WTC11 (cell line): ENCODE results near the gene SFMBT1. TPM values are rescaled to one million over a fixed set of nuclear protein-coding genes. Genes with fewer than 3 reads are reported as not detected.

Experiments
- ATAC-seq: fragments of 200-7000 bp; cut with Tn5 transposase; 2 replicates; pipeline ENCODE4 v1.10.0; 2021; ENCODE audit warnings: mild to moderate bottlenecking, moderate library complexity
- CTCF ChIA-PET: fragments of 300-600 bp; sonication (Branson Sonifier 250); formaldehyde crosslinking; loops from one replicate; lab custom pipeline; 2021; ENCODE audit warnings: antibody characterized with exemption; lab: Charles Lee
- POLR2A ChIA-PET: fragments of 350-600 bp; sonication (Branson Sonifier 250); formaldehyde crosslinking; loops from one replicate; lab custom pipeline; 2021; ENCODE audit warnings: antibody characterized with exemption; lab: Charles Lee
- DNase-seq: peaks from one replicate; pipeline ENCODE4 v3.0.0; 2021; ENCODE audit warnings: low spot score
- H3K27ac Mint-ChIP-seq: 2 replicates; pipeline ENCODE4 v1.8.0; 2021; ENCODE audit warnings: mixed read lengths
- H3K27me3 Mint-ChIP-seq: 2 replicates; pipeline ENCODE4 v1.8.0; 2021; ENCODE audit warnings: low read depth, mild to moderate bottlenecking, moderate library complexity, mixed read lengths
- H3K36me3 Mint-ChIP-seq: 2 replicates; pipeline ENCODE4 v1.8.0; 2021; ENCODE audit warnings: mixed read lengths
- H3K4me1 Mint-ChIP-seq: 2 replicates; pipeline ENCODE4 v1.8.0; 2022; ENCODE audit warnings: mixed read lengths
- H3K4me3 Mint-ChIP-seq: 2 replicates; pipeline ENCODE4 v1.8.0; 2021; ENCODE audit warnings: mild to moderate bottlenecking, moderate library complexity, mixed read lengths
- H3K9me3 Mint-ChIP-seq: 2 replicates; pipeline ENCODE4 v1.8.0; 2021; ENCODE audit warnings: mixed read lengths
- ATF1 ChIP-seq: sonication (generic); formaldehyde crosslinking; IDR thresholded peaks from 2 replicates; pipeline ENCODE4 v1.8.1; 2023; ENCODE audit warnings: mild to moderate bottlenecking, moderate library complexity, missing genetic modification reagents
- ATF6 ChIP-seq: sonication (generic); formaldehyde crosslinking; IDR thresholded peaks from 2 replicates; pipeline ENCODE4 v1.8.1; 2023; ENCODE audit warnings: mild to moderate bottlenecking, missing genetic modification reagents
- CREM ChIP-seq: sonication (generic); formaldehyde crosslinking; IDR thresholded peaks from 2 replicates; pipeline ENCODE4 v1.8.1; 2022; ENCODE audit warnings: mild to moderate bottlenecking, missing genetic modification reagents, moderate library complexity
- E2F4 ChIP-seq: sonication (generic); formaldehyde crosslinking; IDR thresholded peaks from 2 replicates; pipeline ENCODE4 v1.8.1; 2022; ENCODE audit warnings: low read depth, mild to moderate bottlenecking, moderate library complexity, missing genetic modification reagents, borderline replicate concordance
- ETV6 ChIP-seq: sonication (generic); formaldehyde crosslinking; IDR thresholded peaks from 2 replicates; pipeline ENCODE4 v1.8.1; 2022; ENCODE audit warnings: mild to moderate bottlenecking, missing genetic modification reagents
- FOXP1 ChIP-seq: sonication (generic); formaldehyde crosslinking; IDR thresholded peaks from 2 replicates; pipeline ENCODE4 v1.8.0; 2022; ENCODE audit warnings: missing genetic modification reagents, mild to moderate bottlenecking, moderate library complexity, borderline replicate concordance
- GRHL2 ChIP-seq: fragments of 250-450 bp; sonication (Bioruptor Pico); IDR thresholded peaks from 2 replicates; pipeline ENCODE4 v1.8.0; 2022; ENCODE audit warnings: mild to moderate bottlenecking, moderate library complexity; ENCODE audit not compliant: insufficient replicate concordance, severe bottlenecking
- HMGXB4 ChIP-seq: sonication (generic); formaldehyde crosslinking; IDR thresholded peaks from 2 replicates; pipeline ENCODE4 v1.8.1; 2023; ENCODE audit warnings: mild to moderate bottlenecking, moderate library complexity, missing genetic modification reagents
- JAZF1 ChIP-seq: fragments of 250-450 bp; sonication (Bioruptor Pico); IDR thresholded peaks from 2 replicates; pipeline ENCODE4 v1.9.0; 2021; ENCODE audit warnings: moderate library complexity, mild to moderate bottlenecking, inconsistent platforms
- OVOL2 ChIP-seq: fragments of 250-450 bp; sonication (Bioruptor Pico); IDR thresholded peaks from 2 replicates; pipeline ENCODE4 v1.9.0; 2021; ENCODE audit warnings: mild to moderate bottlenecking, borderline replicate concordance
- TEAD1 ChIP-seq: sonication (generic); formaldehyde crosslinking; IDR thresholded peaks from 2 replicates; pipeline ENCODE4 v1.8.0; 2022; ENCODE audit warnings: mild to moderate bottlenecking, missing genetic modification reagents
- TEAD4 ChIP-seq: sonication (generic); formaldehyde crosslinking; IDR thresholded peaks from 2 replicates; pipeline ENCODE4 v1.8.0; 2022; ENCODE audit warnings: mild to moderate bottlenecking, missing genetic modification reagents
- TP53 ChIP-seq: sonication (generic); formaldehyde crosslinking; IDR thresholded peaks from 2 replicates; pipeline ENCODE4 v1.8.1; 2023; ENCODE audit warnings: mild to moderate bottlenecking, missing genetic modification reagents
- ZNF396 ChIP-seq: fragments of 250-450 bp; sonication (Bioruptor Pico); IDR thresholded peaks from 2 replicates; pipeline ENCODE4 v1.8.0; 2021; ENCODE audit warnings: mild to moderate bottlenecking, moderate library complexity, borderline replicate concordance
- ZNF423 ChIP-seq: fragments of 250-450 bp; sonication (Bioruptor Pico); IDR thresholded peaks from 2 replicates; pipeline ENCODE4 v2.1.2; 2022; ENCODE audit warnings: mild to moderate bottlenecking, moderate library complexity
- ZNF425 ChIP-seq: fragments of 250-450 bp; sonication (Bioruptor Pico); conservative IDR thresholded peaks from 2 replicates; pipeline ENCODE4 v1.9.0; 2021; ENCODE audit warnings: mild to moderate bottlenecking
- ZNF512 ChIP-seq: sonication (generic); formaldehyde crosslinking; IDR thresholded peaks from 2 replicates; pipeline ENCODE4 v1.8.1; 2022; ENCODE audit warnings: missing genetic modification reagents, borderline replicate concordance
- total RNA-seq: library from RNA; stranded (reverse); gene quantifications from 3 replicates; pipeline ENCODE4 v1.2.3, GENCODE V29; 2021

Gene SFMBT1
- total RNA-seq, 1 experiment from 2014 or later, result 20.9 TPM

GRCh38 chr3:53068176-53068575 is 22.3 kb upstream of the SFMBT1 start:
- Mint-ChIP-seq H3K27ac (no peak overlapping the region), H3K4me3 (no peak overlapping the region), H3K4me1 (peaks cover 18% of the 10 kb centered on the region), H3K36me3 (no peaks in the 10 kb centered on the region), H3K27me3 (peaks cover 12% of the 10 kb centered on the region), H3K9me3 (no peaks in the 10 kb centered on the region)
- ChIA-PET CTCF (no interaction called here), POLR2A (no interaction called here)
- TF ChIP-seq JAZF1 (CRISPR knock-in tag) (no peak), TP53 (CRISPR knock-in tag) (no peak), ZNF512 (CRISPR knock-in tag) (no peak), TEAD4 (CRISPR knock-in tag) (no peak), ZNF425 (no peak), GRHL2 (CRISPR knock-in tag) (no peak)
- DNase-seq, result no peak
- no peak for ATAC-seq

GRCh38 chr3:53067567-53067966 is 21.7 kb upstream of the SFMBT1 start:
- Mint-ChIP-seq H3K36me3 (no peaks in the 10 kb centered on the region), H3K4me1 (peaks cover 14% of the 10 kb centered on the region), H3K9me3 (no peaks in the 10 kb centered on the region), H3K27me3 (peaks cover 12% of the 10 kb centered on the region), H3K4me3 (no peak overlapping the region), H3K27ac (no peak overlapping the region)
- no peak for TF ChIP-seq ATF6 (CRISPR knock-in tag)
- TF ChIP-seq TEAD1 (CRISPR knock-in tag), result no peak
- TF ChIP-seq E2F4 (CRISPR knock-in tag), result no peak
- TF ChIP-seq ATF1 (CRISPR knock-in tag), result no peak
- no peak for TF ChIP-seq CREM (CRISPR knock-in tag)
- no peak for TF ChIP-seq ZNF396 (CRISPR knock-in tag)
- TF ChIP-seq ETV6 (CRISPR knock-in tag), result no peak
- no peak for TF ChIP-seq OVOL2
- TF ChIP-seq FOXP1 (CRISPR knock-in tag), result no peak
- TF ChIP-seq HMGXB4, result no peak
- no peak for TF ChIP-seq ZNF423 (CRISPR knock-in tag)
- POLR2A ChIA-PET, result no interaction called here
- DNase-seq (no peak), ATAC-seq (no peak)
- CTCF ChIA-PET, result no interaction called here
